HG02870 (cell line): ENCODE data around the gene LPAR2.
"Not testable (repeated sequence)": the region's sequence is repeated elsewhere in the genome, so short reads cannot be mapped to it uniquely, and the experiment has no call there.

Experiments
- ATAC-seq: cut with Tn5 transposase; IDR thresholded peaks from one replicate; pipeline ENCODE4 v1.9.1; 2021; ENCODE audit warnings: mild to moderate bottlenecking, moderate library complexity; ENCODE audit not compliant: unreplicated experiment

The LPAR2 gene

DNA sequence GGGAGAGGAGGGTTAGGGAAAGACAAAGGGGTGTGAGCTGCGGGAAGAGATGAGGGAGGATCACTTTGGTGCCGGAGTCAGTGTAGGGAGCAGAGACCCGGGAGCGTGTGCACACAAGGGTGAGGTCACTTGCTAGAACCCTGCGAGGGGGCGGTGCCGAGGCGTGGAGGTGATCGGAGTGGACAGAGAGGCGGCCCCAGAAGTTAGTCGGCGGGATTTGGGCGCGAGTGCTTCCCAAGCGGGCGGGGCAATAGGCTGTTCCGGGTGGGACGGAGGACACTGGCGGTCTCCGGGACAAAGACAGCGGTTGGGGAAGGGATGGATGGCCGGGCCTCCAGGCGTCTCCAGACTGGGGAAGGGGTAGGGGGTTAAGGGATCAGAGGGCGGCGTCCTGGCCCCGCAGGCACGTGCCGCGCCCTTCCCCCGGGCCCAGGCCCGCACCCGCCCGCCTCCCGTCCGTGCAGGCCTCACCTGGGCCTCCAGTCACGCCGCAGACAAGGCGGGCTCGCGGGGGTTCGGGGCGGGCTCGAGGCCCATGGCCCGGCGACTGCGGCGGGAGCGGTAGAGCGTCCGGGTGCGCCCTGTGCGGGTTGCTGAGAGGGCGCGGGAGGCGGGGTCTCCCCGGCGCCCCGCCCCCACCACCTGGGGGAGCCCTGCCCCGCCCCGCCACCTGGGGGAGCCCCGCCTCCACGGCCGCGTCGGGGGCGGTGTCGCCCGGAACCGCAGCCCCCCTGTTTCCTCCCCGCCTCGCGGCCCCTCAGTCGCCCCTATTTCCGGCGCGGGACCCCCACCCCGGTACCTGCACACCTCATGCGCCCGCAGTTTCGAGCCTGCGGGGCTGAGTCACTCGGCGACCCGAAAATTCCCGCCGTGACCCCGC, at the start of gene LPAR2:
Gene LPAR2, minus strand, starts transcription at position 600 of the 880 bp plus-strand sequence. CDS start 945 bp downstream, outside the sequence.
- peak; percentile 42 for ATAC-seq

DNA sequence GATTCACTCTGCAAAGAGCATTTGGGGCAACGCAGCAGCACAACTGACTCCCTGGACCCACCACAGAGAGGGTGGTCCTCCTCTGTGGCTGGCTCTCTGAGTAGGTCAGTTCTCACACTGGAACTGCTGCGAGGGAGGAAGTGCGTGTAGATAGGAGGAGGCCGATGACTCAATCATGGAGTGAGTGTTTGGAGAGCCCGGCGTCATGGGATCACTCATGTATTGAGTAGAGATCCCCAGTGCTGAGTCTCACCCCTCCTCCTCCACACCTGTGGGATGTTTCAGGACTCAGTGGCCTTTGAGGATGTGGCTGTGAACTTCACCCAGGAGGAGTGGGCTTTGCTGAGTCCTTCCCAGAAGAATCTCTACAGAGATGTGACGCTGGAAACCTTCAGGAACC, 49.6 kb upstream of the LPAR2 start:
- no peak for ATAC-seq

DNA sequence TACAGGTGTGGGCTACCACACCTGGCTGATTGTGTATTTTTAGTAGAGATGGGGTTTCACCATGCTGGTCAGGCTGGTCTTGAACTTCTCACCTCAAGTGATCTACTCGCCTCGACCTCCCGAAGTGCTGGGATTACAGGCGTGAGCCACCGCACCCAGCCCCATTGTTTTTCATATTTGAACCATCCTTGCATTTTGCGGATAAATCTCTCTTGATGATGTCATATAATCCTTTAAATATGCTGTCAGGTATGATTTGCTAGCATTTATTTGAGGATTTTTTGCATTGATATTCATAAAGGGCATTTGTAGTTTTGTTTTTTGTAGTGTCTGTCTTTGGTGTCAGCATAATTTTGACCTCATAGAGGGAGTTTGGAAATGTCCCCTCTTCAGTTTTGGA, 46.3 kb upstream of the LPAR2 start:
- ATAC-seq, result no peak

DNA sequence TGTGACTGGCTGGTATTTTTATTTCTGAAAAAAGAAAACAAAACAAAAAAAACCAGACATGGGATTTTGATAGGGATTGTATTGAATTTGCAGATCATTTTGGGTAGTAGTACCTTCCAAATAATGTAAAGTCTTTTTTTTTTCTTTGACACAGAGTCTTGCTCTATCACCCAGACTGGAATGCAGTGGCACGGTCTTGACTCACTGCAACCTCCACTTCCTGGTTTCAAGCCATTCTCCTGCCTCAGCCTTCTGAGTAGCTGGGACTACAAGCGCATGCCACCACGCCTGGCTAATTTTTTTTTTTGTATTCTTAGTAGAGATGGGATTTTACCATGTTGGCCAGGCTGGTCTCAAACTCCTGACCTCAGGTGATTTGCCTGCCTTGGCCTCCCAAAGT, 44.8 kb upstream of the LPAR2 start:
- ATAC-seq, result no peak

DNA sequence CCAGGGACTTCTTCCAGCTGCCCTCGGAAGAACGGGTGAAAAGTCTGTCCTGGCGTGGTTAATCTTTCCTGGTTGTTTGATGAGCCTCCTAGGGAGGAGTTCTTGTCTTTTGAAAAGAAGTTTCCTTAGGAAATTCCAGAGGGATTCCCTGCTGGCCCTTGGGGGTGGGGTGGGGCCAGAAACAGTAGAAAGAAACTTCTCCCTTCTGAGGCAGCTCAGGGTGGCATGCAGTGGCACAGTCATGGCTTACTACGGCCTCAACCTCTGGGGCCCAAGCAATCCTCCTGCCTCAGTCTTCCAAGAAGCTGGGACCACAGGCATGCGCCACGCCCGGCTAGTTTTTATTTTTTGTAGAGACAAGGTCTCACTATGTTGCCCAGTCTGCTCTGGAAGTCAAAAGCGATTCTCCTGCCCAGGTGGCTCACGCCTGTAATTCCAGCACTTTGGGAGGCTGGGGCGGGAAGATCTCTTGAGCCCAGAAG, 42.1 kb upstream of the LPAR2 start:
- ATAC-seq, result no peak

DNA sequence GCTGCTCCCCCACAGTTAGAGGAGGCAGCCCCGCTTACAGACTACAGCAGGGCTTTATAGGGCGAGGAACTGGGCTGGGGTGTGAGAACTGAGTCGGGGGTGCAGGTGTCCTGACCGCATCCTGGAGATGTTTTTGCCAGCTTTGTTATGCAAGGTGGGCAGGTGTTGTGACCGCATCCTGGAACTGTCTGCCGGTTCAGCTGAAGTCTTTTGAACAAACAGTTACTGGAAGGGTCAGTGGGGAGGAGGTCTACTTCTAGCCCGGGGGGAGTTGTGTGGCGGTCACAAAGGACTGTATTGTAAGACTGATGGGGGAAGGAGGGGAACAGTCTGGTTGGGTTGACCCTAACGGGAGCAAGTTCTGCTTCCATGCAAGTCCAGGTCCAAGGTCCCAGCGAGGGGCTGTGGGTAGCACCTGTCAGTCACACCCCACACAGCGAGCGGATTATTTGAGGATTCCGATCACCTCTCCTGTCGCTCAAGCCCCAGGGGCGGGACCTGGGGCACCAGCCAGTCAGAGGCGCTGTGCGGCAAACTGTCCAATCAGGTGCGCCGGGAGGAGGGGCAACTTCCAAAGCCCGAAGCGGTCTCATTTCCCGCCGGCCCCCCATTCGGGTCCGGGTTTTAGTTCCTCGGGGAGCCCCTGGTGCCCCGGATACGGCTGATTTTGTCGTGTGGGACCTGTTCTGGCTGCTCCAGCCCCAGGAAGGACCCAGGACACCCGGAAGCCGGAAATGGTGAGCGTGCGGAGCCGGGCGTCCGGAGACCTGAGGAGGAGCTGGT, 40.4 kb upstream of the LPAR2 start, which contains the start of gene ZNF101:
Gene ZNF101, plus strand, starts transcription at position 610 of the 783 bp plus-strand sequence. Its CDS starts 125 bp downstream, at position 735.
- peak; percentile 62 for ATAC-seq

DNA sequence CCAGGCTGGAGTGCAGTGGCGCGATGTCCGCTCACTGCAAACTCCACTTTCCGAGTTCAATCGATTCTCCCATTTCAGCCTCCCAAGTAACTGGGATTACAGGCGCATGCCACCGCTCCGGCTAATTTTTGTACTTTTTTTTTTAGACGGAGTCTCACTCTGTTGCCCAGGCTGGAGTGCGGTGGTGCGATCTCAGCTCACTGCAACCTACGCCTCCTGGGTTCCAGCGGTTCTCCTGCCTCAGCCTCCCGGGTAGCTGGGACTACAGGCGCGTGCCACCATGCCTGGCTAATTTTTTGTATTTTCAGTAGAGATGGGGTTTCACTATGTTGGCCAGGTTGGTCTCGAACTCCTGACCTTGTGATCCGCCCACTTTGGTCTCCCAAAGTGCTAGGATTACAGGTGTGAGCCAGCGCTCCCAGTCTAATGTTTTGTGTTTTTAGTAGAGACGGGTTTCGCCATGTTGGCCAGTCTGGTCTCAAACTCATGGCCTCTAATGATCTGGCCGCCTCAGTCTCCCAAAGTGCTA, 37.5 kb upstream of the LPAR2 start:
- ATAC-seq, result not testable (repeated sequence)

DNA sequence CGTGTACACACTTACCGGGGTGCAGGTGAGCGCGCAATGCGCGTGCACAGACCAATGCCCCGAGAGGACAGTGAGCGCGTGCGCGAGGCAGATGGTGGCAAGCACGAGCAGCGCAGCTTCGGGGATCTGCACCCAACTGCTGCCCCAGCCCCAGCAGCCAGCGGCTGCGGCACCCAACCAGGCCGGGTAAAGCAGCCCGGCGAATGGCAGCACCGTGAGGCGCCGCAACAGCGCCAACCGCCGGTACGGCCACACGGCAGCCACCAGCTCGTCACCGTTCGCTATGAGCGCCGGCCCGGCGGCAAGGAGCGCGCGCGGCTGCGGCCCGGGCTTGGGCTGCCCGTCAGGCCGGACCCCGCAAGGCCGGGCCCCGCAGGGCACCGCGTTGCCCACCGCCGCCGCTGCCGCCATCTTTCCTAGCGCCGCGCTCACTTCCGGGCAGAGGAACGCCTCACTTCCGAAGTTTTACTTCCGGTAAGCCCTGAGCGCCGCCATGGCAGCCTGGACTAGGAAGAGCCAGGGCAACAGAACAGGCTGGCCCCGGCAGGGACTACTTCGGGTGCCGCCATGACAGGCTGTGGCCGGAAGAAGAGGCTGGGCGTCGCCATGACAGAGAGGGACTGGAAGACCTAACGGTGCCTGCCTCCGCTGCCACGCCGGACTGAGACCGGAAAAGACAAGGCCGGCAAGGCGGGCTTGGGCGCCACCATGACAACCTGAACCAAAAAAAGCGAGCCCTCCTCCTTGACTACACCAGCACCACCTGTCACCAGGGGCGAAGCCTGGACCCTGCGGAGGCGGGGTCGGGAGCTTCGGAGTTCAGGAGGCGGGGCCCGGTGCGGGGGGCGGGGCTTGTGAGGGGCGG, 35.5 kb upstream of the LPAR2 start, which contains the start of gene ATP13A1:
Gene ATP13A1, minus strand, starts transcription at position 421 of the 865 bp plus-strand sequence. Its CDS starts 10 bp downstream, at position 411.
- ATAC-seq, result peak; percentile 65

DNA sequence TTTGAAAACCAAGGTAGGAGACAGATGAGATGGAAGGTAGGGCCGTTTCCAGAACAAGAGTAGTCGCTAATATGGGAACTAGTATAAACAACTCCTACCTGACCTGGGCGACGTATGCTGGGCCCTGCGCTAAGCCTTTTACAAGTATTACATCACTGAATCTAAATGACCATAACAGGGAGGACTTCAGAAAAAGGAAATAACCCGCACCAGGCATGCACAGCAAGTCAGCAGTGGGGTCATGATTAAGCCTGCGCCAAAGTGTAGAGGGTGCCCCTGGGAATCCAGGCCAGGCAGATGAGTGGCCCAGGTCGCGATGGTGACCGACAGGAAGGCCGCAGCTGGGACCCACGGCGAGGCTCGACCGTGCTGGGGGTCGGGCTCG, 34.8 kb upstream of the LPAR2 start:
- ATAC-seq, result peak; percentile 0

DNA sequence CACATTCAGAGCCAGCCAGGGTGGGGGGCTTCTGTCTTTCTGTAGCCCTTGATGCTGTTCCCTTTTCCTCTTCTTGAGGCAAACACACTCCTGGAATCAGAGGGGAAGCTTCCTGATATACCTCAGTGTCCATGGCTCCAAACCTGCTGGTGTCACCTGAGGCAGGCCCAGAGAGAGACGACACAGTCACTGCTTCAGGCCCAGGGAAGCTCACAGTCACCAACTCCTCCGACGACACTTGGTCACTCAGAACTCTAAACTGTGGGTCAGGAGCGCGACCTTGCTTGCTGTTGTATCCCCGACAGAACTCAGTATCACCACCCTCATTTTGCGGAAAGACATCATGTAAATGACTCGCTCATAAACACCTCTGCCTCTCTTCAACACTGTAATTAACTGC, 34.3 kb upstream of the LPAR2 start:
- no peak for ATAC-seq

DNA sequence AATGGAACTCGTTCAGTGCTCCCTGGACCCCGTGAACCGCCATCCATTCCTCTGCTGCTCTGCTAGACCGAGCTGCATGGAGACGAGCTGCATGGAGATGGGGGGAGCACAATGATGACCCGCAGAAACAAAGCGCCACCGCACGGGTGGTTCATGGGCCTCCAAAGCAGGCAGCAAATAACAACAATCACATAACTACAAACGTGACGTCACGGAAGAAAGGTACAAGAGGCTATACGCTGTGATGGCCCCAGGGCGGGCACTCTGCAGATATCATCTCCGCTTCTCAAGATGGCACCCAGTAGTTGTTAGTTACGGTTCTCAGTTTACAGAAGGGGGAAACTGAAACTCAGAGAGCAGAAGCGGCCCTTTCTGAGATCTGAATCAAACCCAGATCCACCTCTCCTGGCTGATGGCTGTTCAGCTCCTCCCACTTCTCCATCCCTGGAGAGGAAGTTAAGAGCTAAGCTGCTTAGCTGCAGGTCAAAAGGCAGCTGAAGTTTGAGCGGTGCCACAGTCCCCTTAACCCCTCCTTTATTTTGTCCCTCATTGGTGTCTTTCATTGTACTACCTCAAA, 33.7 kb upstream of the LPAR2 start:
- peak; percentile 46 for ATAC-seq

DNA sequence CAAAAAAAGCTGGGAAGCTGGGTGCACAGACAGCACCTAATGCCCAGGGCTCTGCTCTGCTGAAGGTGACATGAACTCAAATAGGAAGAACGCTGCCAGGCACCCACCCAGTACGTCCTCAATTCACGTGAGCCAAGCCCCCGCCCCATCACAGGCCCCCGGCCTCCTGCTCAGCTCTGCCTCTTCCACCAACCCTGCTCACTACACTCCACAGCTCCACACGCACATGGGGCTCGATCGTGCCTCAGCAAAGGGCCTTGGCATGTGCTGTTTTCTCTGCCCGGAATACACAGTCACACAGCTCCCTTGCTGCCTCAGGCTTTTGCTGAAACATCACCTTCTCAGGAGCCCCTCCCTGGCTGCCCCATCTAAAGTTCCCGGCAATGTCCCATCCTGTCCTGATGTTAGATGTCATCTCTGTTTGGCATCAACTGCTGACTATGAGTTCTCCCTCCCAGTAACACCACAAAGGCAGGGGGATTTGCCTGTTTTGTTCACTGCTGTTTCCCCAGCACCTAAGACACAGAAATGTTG, 33.2 kb upstream of the LPAR2 start:
- ATAC-seq, result no peak

DNA sequence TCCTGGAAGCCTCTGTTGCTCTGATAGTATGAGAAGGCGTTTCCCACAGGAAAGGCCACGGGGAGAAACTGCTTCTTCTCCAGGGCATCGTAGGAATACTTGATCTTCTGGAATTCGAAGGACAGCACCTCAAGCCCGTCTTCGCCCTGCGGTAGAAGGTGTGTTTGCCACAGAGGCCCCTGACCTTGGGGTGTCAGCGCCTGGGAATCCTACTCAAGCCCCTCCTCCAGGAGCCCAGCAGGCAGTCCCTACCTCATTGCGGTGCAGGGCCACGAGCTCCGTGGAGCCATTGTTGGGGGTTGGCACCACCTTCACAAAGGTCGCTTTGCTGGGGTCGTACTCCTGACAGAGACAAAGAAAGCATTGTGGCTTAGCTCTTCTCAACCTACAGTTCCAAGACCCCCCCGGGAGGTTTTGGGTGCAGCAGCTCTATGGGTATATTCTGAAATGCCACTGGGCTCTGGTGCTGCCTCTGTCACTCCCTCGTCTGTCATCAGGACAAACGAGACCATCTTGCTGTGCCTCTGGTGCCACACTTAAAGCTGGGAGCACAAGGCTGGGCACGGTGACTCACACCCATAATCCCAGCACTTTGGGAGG, 31.7 kb upstream of the LPAR2 start:
- no peak for ATAC-seq

DNA sequence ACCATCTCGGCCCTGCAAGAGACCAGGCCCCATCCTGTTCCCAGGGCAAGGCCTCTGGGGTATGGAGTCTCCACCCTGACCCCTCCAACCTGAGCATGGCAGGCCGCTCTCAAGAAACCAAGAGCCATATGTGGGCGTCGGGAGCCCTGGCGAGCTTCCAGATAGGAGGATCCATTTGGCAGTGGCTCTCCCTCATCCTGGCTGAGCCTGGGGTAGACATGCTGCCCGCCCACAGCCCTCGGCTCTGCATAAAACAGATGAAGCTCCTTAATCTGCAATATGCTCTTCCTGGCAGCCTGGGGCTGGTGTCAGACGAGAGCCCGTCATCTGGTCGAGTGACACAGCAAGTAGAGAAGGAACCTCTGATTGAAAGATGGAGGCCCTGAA, 29.4 kb upstream of the LPAR2 start:
- no peak for ATAC-seq

DNA sequence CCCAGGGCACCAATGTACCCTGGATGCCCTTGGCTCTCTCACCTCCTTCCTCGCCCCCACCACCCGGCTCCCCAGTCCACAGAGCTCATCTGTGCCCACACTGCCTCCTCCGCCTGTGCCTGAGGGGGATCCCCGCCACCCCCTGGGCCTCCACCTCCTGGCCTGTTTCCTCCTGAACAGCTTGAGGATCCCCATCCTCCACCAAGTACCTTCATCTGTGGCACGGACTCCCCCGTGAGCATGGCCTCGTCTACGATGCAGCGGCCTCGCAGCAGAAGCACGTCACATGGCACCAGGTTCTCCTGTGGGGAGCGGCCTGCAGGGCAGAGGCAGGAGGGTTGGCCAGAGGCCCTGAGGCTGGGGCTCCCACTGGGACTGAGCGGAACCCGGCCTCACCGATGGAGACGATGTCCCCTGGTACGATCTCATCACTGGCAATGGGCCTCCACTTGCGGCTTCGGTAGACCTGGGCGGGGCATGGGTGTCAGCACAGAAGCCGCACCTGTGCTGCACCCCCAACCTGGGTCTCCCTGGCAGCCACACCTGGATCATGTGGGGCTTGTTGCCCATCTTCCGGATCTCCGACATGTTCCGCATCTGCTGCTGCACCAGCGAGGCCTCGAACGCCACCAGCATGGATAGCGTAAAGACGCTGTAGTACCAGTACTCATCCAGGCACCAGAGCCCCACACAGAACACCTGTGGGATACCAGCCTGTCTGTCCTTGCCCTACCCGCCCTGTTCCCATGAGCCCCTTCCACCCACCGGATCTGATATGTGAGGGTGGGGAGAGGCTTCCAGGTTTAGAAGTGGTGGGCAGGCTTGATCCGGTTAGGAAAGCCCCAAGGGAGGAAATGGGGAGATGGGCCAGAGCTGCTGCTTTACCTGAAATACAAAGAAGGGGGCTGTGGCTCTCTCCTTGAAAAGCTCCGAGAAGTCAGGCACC, 28.7 kb upstream of the LPAR2 start:
- ATAC-seq, result no peak

DNA sequence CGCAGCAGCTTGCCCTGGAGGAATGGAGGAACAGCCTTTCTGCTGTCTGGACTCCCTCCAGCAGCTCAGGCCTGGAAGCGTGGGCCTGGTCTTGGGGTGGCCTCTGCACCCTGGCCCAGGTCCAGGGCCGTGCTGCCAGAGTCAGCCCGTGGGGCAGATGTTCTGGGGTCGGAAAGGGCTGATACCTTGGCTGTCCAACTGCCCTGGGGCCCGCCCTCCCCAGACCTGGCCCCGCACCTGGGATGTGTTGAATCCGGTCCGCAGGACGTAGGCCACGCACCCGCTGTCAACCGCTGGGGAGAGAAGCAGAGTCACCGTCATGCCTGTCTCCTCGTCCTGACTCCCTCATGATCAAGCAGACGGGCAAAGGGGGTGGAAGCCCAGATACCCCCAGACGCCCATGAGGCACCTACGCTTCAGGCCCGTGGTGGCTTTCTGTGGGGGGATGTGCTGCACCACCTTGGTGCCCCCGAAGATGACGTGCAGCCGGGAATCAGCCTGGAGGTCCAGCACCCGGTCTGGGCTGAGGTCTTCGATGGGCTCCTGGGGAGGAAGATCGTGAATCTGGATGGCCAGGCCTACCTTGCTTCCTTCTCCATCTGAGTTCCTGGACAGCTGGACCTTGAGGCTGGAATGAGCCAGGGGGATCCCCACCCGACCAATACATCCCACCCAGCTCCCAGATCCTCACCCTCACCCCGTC, 27.8 kb upstream of the LPAR2 start:
- ATAC-seq, result no peak

DNA sequence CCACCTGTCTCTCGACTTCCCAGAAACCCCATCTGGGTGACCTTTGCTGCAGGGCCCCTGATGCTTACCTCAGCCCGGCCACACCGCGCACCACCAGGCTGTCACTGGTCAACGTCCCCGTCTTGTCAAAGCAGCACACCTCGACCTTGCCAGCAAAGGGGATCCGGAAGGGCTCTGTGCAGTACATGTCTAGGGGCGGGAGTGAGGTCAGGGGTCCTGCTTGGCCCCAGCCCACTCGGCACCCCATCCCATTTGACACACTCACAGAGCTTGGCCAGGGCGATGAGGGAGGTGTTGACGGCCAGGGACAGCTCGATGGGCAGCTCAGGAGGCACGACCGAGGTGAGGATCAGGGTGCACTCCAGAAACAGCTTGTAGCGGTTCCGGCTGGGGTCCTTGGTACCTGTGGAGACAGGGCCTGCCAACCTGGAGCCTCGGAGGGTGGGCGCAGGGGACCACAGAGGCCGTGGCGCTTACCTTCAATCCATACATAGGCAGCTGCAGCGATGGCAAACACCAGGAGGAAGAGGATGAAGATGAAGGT, 27.1 kb upstream of the LPAR2 start:
- no peak for ATAC-seq
